Measurements from ENCODE around the gene MLXIP. TPM values are rescaled to one million over a fixed set of nuclear protein-coding genes. Genes with fewer than 3 reads are reported as not detected.

Gene MLXIP
- total and polyA plus RNA-seq, 9 of the 15 experiments (the other 6 are each of a cell fraction or from before 2014, with no cell fraction given) = 2.2 to 66.3 (median 18.1) TPM

DNA sequence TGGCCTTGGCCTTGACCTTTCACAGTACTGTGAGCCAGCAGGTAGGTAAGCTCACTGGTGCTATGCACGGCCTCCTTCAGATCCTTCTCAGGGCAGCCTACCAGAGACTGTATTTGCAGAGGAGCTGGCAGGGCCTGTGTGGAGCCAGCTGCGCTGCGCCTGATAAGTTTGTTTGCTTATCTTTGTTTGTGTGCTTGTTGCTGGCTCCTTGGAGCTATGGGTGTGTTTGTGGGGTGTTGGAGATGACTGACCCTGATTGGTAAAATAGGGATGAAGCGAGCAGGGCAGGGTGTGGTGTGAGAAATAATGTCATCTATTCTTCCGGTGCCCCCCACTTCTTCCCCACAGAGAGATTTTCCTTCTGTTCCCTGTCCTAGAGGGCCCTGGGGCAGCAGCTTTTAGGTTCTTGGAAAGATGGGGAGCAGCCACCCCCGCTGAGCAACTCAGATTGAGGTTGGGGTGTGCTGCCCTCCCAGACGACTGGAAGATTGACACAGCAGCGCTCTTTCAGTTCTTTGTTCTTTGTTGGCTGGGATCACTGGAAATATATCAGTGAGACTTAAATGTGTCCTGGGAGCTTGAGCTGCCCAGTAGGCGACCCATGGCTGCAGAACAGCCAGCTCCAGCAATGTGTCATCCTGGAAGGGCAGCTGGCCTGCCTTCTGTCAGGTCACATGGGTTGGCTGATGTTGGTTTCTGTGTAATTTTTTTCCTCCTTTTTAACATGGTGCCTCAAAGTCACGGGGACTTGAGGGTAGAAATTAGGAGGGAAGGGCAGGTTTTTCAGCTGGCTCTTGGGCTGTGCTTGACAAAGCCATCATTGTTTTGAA is 19.6 kb downstream of the MLXIP start (continued):
- no peak for TF ChIP-seq SRSF1 (IDR thresholded peaks at IDR 0.05; ENCODE audit: low read depth, low read length)
- TF ChIP-seq, protein P1, sequence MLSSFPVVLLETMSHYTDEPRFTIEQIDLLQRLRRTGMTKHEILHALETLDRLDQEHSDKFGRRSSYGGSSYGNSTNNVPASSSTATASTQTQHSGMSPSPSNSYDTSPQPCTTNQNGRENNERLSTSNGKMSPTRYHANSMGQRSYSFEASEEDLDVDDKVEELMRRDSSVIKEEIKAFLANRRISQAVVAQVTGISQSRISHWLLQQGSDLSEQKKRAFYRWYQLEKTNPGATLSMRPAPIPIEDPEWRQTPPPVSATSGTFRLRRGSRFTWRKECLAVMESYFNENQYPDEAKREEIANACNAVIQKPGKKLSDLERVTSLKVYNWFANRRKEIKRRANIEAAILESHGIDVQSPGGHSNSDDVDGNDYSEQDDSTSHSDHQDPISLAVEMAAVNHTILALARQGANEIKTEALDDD (IDR thresholded peaks at IDR 0.05) = peak; percentile 76
- TF ChIP-seq MIER1 (IDR thresholded peaks at IDR 0.05; ENCODE audit: low read depth) = no peak
- TF ChIP-seq LCOR (CRISPR knock-in tag; IDR thresholded peaks at IDR 0.05) = peak; percentile 40; the same call in 1 of the 2 replicates
- TF ChIP-seq, protein P2, sequence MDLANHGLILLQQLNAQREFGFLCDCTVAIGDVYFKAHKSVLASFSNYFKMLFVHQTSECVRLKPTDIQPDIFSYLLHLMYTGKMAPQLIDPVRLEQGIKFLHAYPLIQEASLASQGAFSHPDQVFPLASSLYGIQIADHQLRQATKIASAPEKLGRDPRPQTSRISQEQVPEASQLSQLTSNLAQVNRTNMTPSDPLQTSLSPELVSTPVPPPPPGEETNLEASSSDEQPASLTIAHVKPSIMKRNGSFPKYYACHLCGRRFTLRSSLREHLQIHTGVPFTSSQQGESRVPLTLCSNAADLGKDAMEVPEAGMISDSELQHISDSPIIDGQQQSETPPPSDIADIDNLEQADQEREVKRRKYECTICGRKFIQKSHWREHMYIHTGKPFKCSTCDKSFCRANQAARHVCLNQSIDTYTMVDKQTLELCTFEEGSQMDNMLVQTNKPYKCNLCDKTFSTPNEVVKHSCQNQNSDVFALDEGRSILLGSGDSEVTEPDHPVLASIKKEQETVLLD (IDR thresholded peaks at IDR 0.05) = peak; percentile 53; the same call in 1 of the 2 replicates
- TF ChIP-seq YY1 (IDR thresholded peaks at IDR 0.05; ENCODE audit: borderline replicate concordance in 1 of 3, control insufficient read depth in 1 of 3, extremely low read depth in 1 of 3, insufficient read depth in 3 of 3, insufficient read length in 1 of 3, insufficient replicate concordance in 2 of 3, low read depth in 1 of 3, low read length in 2 of 3) = peak in 1 of 3 experiments; percentile 29
- TF ChIP-seq CBX8 (IDR thresholded peaks at IDR 0.05; ENCODE audit: borderline replicate concordance, extremely low read depth, low read depth, low read length, poor library complexity, severe bottlenecking) = no peak
- no peak; the same call in 1 of the 2 replicates for TF ChIP-seq DIDO1 (tag; IDR thresholded peaks at IDR 0.05; ENCODE audit: low read depth)
- TF ChIP-seq CBX5 (IDR thresholded peaks at IDR 0.05; ENCODE audit: borderline replicate concordance, low read depth) = no peak
- no peak for TF ChIP-seq DNMT1 (IDR thresholded peaks at IDR 0.05)
- no peak for TF ChIP-seq NFE2L1 (tag; IDR thresholded peaks at IDR 0.05; ENCODE audit: borderline replicate concordance, low read depth)
- no peak for TF ChIP-seq CHCHD3 (CRISPR knock-in tag; IDR thresholded peaks at IDR 0.05)
- TF ChIP-seq SAFB2 (IDR thresholded peaks at IDR 0.05; ENCODE audit: borderline replicate concordance, low read depth, low read length, severe bottlenecking) = no peak
- TF ChIP-seq, protein P3, sequence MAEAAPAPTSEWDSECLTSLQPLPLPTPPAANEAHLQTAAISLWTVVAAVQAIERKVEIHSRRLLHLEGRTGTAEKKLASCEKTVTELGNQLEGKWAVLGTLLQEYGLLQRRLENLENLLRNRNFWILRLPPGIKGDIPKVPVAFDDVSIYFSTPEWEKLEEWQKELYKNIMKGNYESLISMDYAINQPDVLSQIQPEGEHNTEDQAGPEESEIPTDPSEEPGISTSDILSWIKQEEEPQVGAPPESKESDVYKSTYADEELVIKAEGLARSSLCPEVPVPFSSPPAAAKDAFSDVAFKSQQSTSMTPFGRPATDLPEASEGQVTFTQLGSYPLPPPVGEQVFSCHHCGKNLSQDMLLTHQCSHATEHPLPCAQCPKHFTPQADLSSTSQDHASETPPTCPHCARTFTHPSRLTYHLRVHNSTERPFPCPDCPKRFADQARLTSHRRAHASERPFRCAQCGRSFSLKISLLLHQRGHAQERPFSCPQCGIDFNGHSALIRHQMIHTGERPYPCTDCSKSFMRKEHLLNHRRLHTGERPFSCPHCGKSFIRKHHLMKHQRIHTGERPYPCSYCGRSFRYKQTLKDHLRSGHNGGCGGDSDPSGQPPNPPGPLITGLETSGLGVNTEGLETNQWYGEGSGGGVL (CRISPR knock-in tag; IDR thresholded peaks at IDR 0.05) = no peak
- no peak for TF ChIP-seq HCFC1 (IDR thresholded peaks at IDR 0.05; ENCODE audit: low read depth, low read length)
- 0 out of 2 replicates have a peak, but pooled peaks have one; percentile 54 for TF ChIP-seq ELF4 (CRISPR knock-in tag; IDR thresholded peaks at IDR 0.05)
- peak; percentile 98 for TF ChIP-seq SMARCA4 (IDR thresholded peaks at IDR 0.05)
- TF ChIP-seq JUND (IDR thresholded peaks at IDR 0.05; ENCODE audit: borderline replicate concordance, low read depth, low read length) = peak; percentile 64
- peak; percentile 73; the same call in 2 of the 3 replicates for TF ChIP-seq JUND (tag; IDR thresholded peaks at IDR 0.05; ENCODE audit: borderline replicate concordance, low read depth, low read length)
- TF ChIP-seq ZNF76 (CRISPR knock-in tag; IDR thresholded peaks at IDR 0.05; ENCODE audit: borderline replicate concordance) = no peak
- no peak for TF ChIP-seq ZNF444 (CRISPR knock-in tag; IDR thresholded peaks at IDR 0.05)
- no peak for TF ChIP-seq ZNF146 (CRISPR knock-in tag; IDR thresholded peaks at IDR 0.05; ENCODE audit: unreplicated experiment)

Measured in K562 (cell line).